H7 (cell line): ENCODE data around the gene SLC40A1. TPM values are rescaled to one million over a fixed set of nuclear protein-coding genes. Genes with fewer than 3 reads are reported as not detected.

Experiments
- total RNA-seq: library from RNA; depleted of rRNA; stranded (reverse); fragments of >200 nt; shearing (Covaris generic); gene quantifications from 2 replicates; pipeline ENCODE4 v1.2.3, GENCODE V29; 2014; rRNA removed

Gene SLC40A1
- total RNA-seq, 1 experiment from 2014 or later: 1.9 TPM

Other genes starting within 250 kb of the SLC40A1 start
- gene WDR75, start 139.3 kb downstream of the SLC40A1 start, total RNA-seq: 98.8 and 141 TPM in 2 replicates
- gene ASNSD1, start 80.7 kb upstream of the SLC40A1 start, total RNA-seq: 45.4 and 51.9 TPM in 2 replicates
- gene ANKAR, start 93.9 kb upstream of the SLC40A1 start, total RNA-seq: 1.8 and 2.7 TPM in 2 replicates
- gene OSGEPL1, start 182.0 kb upstream of the SLC40A1 start, total RNA-seq: 16.5 and 25.6 TPM in 2 replicates
- 39.9 and 52.3 TPM in 2 replicates for gene ORMDL1, start 203.6 kb upstream of the SLC40A1 start, total RNA-seq
- gene PMS1, start 203.7 kb upstream of the SLC40A1 start, total RNA-seq: 28.0 and 38.1 TPM in 2 replicates